ENCODE data around the gene NPFF. TPM values are rescaled to one million over a fixed set of nuclear protein-coding genes. Genes with fewer than 3 reads are reported as not detected.

Gene NPFF
- total RNA-seq, 2 experiments from 2014 or later: not detected

GRCh38 chr12:53461591-53461990 lies 45.7 kb downstream of the NPFF start:
- Mint-ChIP-seq H3K27me3 (no peaks in the 10 kb centered on the region), H3K4me1 (ENCODE audit: low read depth) (peaks cover 54% of the 10 kb centered on the region), H3K4me3 (no peak overlapping the region), H3K9me3 (no peaks in the 10 kb centered on the region), H3K27ac (no peak overlapping the region), H3K36me3 (ENCODE audit: low read depth) (peaks cover 100% of the 10 kb centered on the region)
- ATAC-seq (ENCODE audit: poor library complexity): no peak
- ChIA-PET CTCF (no interaction called here), POLR2A (interaction anchor here (1.3 to 1.5 kb wide), 2 partner anchors 11 to 39 kb away, joined by 3 to 4 read pairs; partner anchors contain the start of gene TARBP2)
- Histone ChIP-seq H3K27ac (ENCODE audit: low read depth in 1 of 2, low read length in 2 of 2) (no peak overlapping the region), H3K36me3 (ENCODE audit: insufficient read depth, low read length) (peaks cover 98% of the 10 kb centered on the region), H3K27me3 (ENCODE audit: control insufficient read depth in 1 of 2, insufficient read depth in 2 of 2, low read length in 2 of 2) (no peaks in the 10 kb centered on the region), H3K4me1 (ENCODE audit: insufficient read depth, low read length) (peaks cover 9% of the 10 kb centered on the region), H3K9me3 (ENCODE audit: control insufficient read depth in 1 of 2, insufficient read depth in 1 of 2, low read length in 2 of 2) (no peaks in the 10 kb centered on the region), H3K4me3 (ENCODE audit: low read length) (no peak overlapping the region)
- intact Hi-C loops (cut with DNase I, micrococcal nuclease): no loop called here
- no peak for DNase-seq
- no peak for TF ChIP-seq CTCF (IDR thresholded peaks at IDR 0.05)

GRCh38 chr12:53461059-53461458 lies 46.2 kb downstream of the NPFF start:
- TF ChIP-seq CTCF (IDR thresholded peaks at IDR 0.05): no peak
- intact Hi-C loops (cut with DNase I, micrococcal nuclease): no loop called here
- H3K9me3 Mint-ChIP-seq: no peaks in the 10 kb centered on the region
- no peak overlapping the region for H3K27ac Mint-ChIP-seq
- Histone ChIP-seq H3K27ac (ENCODE audit: low read depth in 1 of 2, low read length in 2 of 2) (no peak overlapping the region), H3K4me3 (ENCODE audit: low read length) (no peak overlapping the region), H3K4me1 (ENCODE audit: insufficient read depth, low read length) (peaks cover 9% of the 10 kb centered on the region), H3K36me3 (ENCODE audit: insufficient read depth, low read length) (peaks cover 98% of the 10 kb centered on the region), H3K9me3 (ENCODE audit: control insufficient read depth in 1 of 2, insufficient read depth in 1 of 2, low read length in 2 of 2) (no peaks in the 10 kb centered on the region), H3K27me3 (ENCODE audit: control insufficient read depth in 1 of 2, insufficient read depth in 2 of 2, low read length in 2 of 2) (no peaks in the 10 kb centered on the region)
- no peaks in the 10 kb centered on the region for H3K27me3 Mint-ChIP-seq
- peaks cover 54% of the 10 kb centered on the region for H3K4me1 Mint-ChIP-seq (ENCODE audit: low read depth)
- POLR2A ChIA-PET: interaction anchor here (1.5 kb wide), 1 partner anchor 12 kb away, joined by 3 read pairs; no protein-coding TSS in a partner anchor
- DNase-seq (no peak), ATAC-seq (ENCODE audit: poor library complexity) (no peak)
- H3K4me3 Mint-ChIP-seq: no peak overlapping the region
- CTCF ChIA-PET: no interaction called here
- H3K36me3 Mint-ChIP-seq (ENCODE audit: low read depth): peaks cover 99% of the 10 kb centered on the region

- no peak overlapping the region for H3K27ac ChIP-seq (ENCODE audit: low read depth in 1 of 2, low read length in 2 of 2)
- peaks cover 56% of the 10 kb centered on the region for H3K4me1 Mint-ChIP-seq (ENCODE audit: low read depth)
- no peak overlapping the region for H3K27ac Mint-ChIP-seq
Measured at GRCh38 chr12:53459097-53459496, 48.2 kb downstream of the NPFF start.

More at GRCh38 chr12:53459097-53459496, 48.2 kb downstream of the NPFF start:
- ATAC-seq (ENCODE audit: poor library complexity) (no peak), DNase-seq (no peak)
- peaks cover 18% of the 10 kb centered on the region for H3K4me1 ChIP-seq (ENCODE audit: insufficient read depth, low read length)
- H3K9me3 ChIP-seq (ENCODE audit: control insufficient read depth in 1 of 2, insufficient read depth in 1 of 2, low read length in 2 of 2): no peaks in the 10 kb centered on the region
- Mint-ChIP-seq H3K9me3 (no peaks in the 10 kb centered on the region), H3K36me3 (ENCODE audit: low read depth) (peaks cover 99% of the 10 kb centered on the region), H3K27me3 (no peaks in the 10 kb centered on the region), H3K4me3 (peak overlapping the region; percentile 20)
- CTCF ChIA-PET: no interaction called here
- no peaks in the 10 kb centered on the region for H3K27me3 ChIP-seq (ENCODE audit: control insufficient read depth in 1 of 2, insufficient read depth in 2 of 2, low read length in 2 of 2)
- no peak for TF ChIP-seq CTCF (IDR thresholded peaks at IDR 0.05)
- peaks cover 99% of the 10 kb centered on the region for H3K36me3 ChIP-seq (ENCODE audit: insufficient read depth, low read length)
- intact Hi-C loops (cut with DNase I, micrococcal nuclease): loop anchor here in 1 of 2 experiments (10.0 kb wide), 1 partner anchor 454 kb away; the partner anchor contains the start of gene EIF4B
- no peak overlapping the region for H3K4me3 ChIP-seq (ENCODE audit: low read length)
- POLR2A ChIA-PET: interaction anchor here (2.1 kb wide), 1 partner anchor 42 kb away, joined by 12 read pairs; the partner anchor contains the start of gene TARBP2

Other genes with a start within 250 kb of the NPFF start
- gene ESPL1, start 239.2 kb downstream of the NPFF start, total RNA-seq: under 1 TPM; 0.20 to 0.71 TPM
- gene PFDN5, start 211.9 kb downstream of the NPFF start, total RNA-seq: 100 to 1,000 TPM; 757 to 763 TPM
- 10 to 100 TPM; 30.9 to 33.8 TPM for gene MYG1, start 207.8 kb downstream of the NPFF start, total RNA-seq
- 10 to 100 TPM; 21.0 to 22.7 TPM for gene AAAS, start 185.9 kb downstream of the NPFF start, total RNA-seq
- under 1 TPM in 1 of 2 experiments, not detected in 1; 0.14 TPM for gene SP7, start 171.1 kb downstream of the NPFF start, total RNA-seq
- gene SP1, start 127.3 kb downstream of the NPFF start, total RNA-seq: 10 to 100 TPM; 42.3 to 43.3 TPM
- gene AMHR2, start 83.6 kb downstream of the NPFF start, total RNA-seq: not detected
- gene PRR13, start 65.8 kb downstream of the NPFF start, total RNA-seq: 100 to 1,000 TPM; 133 to 142 TPM
- gene PCBP2, start 55.4 kb downstream of the NPFF start, total RNA-seq: 1,000 to 10,000 TPM; 1,331 to 1,359 TPM
- gene MAP3K12, start 8.0 kb downstream of the NPFF start, total RNA-seq: 10 to 100 TPM; 12.6 to 15.2 TPM
- 10 to 100 TPM; 21.7 to 22.4 TPM for gene TARBP2, start 6.2 kb downstream of the NPFF start, total RNA-seq
- gene ATF7, start 118.9 kb upstream of the NPFF start, total RNA-seq: 10 to 100 TPM; 13.3 to 14.3 TPM
- 100 to 1,000 TPM; 235 to 245 TPM for gene ATP5MC2, start 168.6 kb upstream of the NPFF start, total RNA-seq
- gene CALCOCO1, start 220.0 kb upstream of the NPFF start, total RNA-seq: 10 to 100 TPM; 66.8 to 69.3 TPM
- gene CISTR, start 244.5 kb upstream of the NPFF start, total RNA-seq: not detected

All from CD4-positive, alpha-beta T cell (primary cell).